GM20000 (cell line): ENCODE results near the gene ECI1.

Experiments
- DNase-seq: peaks from one replicate; pipeline ENCODE4 v3.0.0; 2012; ENCODE audit warnings: low spot score
- TF ChIP-seq, protein P1 (sequence below): IDR thresholded peaks from 2 replicates; pipeline ENCODE4 v1.5.1; 2012; ENCODE audit warnings: mild to moderate bottlenecking, control low read depth; ENCODE audit errors: extremely low read depth, missing control alignments

Gene ECI1

GRCh38 chr16:2214719-2214968 is 36.7 kb downstream of the ECI1 start, which contains the start of gene PGP:
TSS of gene PGP (minus strand) at chr16:2214840. CDS start at chr16:2214777, 63 bp downstream.
- no peak for DNase-seq
- TF ChIP-seq, protein P1, sequence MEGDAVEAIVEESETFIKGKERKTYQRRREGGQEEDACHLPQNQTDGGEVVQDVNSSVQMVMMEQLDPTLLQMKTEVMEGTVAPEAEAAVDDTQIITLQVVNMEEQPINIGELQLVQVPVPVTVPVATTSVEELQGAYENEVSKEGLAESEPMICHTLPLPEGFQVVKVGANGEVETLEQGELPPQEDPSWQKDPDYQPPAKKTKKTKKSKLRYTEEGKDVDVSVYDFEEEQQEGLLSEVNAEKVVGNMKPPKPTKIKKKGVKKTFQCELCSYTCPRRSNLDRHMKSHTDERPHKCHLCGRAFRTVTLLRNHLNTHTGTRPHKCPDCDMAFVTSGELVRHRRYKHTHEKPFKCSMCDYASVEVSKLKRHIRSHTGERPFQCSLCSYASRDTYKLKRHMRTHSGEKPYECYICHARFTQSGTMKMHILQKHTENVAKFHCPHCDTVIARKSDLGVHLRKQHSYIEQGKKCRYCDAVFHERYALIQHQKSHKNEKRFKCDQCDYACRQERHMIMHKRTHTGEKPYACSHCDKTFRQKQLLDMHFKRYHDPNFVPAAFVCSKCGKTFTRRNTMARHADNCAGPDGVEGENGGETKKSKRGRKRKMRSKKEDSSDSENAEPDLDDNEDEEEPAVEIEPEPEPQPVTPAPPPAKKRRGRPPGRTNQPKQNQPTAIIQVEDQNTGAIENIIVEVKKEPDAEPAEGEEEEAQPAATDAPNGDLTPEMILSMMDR, result no peak

GRCh38 chr16:2213817-2214718 is 37.3 kb downstream of the ECI1 start:
- DNase-seq, result no peak

DNA sequence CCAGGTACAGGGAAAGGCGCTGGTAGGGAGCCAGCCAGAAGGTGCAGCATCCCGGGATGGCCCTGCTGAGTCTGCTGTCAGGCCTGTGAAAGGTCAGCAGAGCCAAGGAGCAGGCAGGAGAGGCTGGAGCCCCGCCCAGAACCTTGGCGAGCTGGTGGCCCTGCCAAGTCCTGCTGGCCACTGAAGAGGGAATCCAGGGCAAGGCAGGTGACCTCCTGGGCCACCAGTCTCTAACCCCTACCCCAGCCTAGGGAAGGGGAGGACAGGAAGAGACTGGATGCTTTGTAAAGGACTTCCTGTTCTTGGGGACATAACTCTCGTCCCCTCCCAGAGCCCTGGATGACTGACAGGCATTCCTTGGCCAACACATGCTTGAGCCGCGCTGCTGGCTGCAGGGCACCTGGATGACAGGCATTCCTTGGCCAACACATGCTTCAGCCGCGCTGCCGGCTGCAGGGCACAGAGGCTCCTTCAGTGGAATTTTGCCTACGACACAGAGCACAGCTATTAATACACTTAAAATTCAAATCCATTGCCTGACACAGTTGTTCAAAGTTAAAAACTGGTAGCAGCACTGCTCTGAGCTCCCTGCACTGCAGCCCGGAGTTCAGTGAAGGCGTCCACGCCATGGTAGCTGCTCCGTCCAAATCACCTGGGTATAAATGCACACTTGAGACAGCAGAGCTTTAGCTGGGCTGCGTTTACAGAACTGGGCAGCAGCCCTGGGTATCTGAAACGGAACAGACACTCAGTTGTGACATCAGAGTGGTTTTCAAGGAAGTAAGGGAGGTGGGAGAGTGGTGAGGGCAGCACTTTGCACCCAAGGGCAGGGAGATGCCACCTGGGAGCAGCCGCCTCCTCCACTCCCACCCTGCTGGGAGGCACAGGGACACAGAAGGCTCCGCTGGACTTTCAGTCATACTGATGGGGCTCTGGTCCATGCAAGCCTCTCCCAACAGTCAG is 38.7 kb downstream of the ECI1 start:
- DNase-seq, result no peak
- TF ChIP-seq, protein P1, result no peak

More at GRCh38 chr16:2213817-2214718, 37.3 kb downstream of the ECI1 start:
- TF ChIP-seq, protein P1, result no peak

- TF ChIP-seq, protein P1, result no peak
- DNase-seq, result no peak
Measured at GRCh38 chr16:2211923-2212347, 39.5 kb downstream of the ECI1 start.

DNA sequence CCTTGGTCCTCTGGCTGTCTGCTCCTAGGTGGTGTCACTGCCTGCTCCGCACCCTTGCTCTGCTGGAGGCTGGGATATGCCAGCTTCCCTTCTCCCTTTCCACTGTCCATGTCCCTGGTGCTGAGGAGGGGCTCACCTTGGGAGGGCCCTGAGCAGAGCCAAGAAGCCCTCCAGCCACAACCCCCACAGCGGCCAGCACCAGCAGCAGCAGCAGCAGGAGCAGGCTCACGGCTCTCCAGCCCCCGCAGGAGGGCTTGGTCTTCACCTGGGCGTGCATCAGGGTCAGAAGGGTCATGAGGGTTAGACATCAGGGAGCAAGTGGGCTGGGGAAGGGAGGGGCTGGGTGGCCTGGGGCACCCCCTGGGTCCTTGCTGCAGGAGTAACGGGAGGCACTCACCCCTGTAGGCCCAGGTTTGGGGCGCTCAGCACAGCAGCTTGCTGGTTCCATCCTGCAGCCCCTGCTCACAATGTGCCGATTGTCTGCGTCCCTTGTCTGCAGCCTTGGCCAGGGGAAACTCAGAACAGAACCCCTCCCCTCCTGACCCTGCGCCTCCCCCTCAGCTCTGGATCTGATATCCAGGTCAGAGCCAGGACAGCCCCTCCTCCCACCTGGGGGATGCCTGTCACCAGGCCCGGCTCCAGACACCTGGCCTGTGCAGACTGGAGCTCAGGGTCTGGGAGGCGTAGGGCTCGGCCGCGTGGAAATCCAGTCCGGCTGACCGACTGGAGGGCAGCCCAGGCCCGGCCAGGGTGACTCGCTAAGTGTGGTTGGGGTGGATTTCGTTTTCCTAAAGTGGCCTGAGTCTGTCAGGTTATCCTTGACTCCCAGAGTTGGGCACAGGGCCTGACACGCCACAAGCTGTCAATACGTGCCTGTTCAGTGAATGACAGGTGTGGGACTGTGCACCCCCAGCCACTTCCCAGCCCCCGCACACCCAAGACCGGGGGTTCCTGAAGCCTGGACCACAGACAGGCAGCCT is 40.7 kb downstream of the ECI1 start, which contains the start of gene BRICD5:
BRICD5 (minus strand) TSS at position 478 of the 980 bp plus-strand sequence; CDS start at position 448, 30 bp downstream.
- DNase-seq, result no peak

GRCh38 chr16:2210009-2210332 is 41.4 kb downstream of the ECI1 start:
- TF ChIP-seq, protein P1, result no peak
- DNase-seq, result no peak

More for the DNA sequence above, 40.7 kb downstream of the ECI1 start, which contains the start of gene BRICD5:
- TF ChIP-seq, protein P1, result no peak
